ENCODE measurements around the gene UNC5A. TPM values are rescaled to one million over a fixed set of nuclear protein-coding genes. Genes with fewer than 3 reads are reported as not detected.

The UNC5A gene
- total RNA-seq, 1 donor from 2014 or later: 0.41 TPM

- DNase-seq: no peak
These were observed 89.0 kb downstream of the UNC5A start, which contains the start of gene HK3 for GRCh38 chr5:176899296-176899891. Gene HK3 (minus strand): TSS chr5:176899346. CDS start chr5:176896159, 3,187 bp downstream.

GRCh38 chr5:176899946-176900779, 89.8 kb downstream of the UNC5A start:
- DNase-seq: peak; percentile 86

GRCh38 chr5:176900780-176901204, 90.4 kb downstream of the UNC5A start:
- no peak for DNase-seq

GRCh38 chr5:176901260-176902101, 91.1 kb downstream of the UNC5A start:
- DNase-seq: no peak

- no peak for DNase-seq
These were observed 91.9 kb downstream of the UNC5A start for GRCh38 chr5:176902102-176902814.

- DNase-seq: no peak
These were observed 92.7 kb downstream of the UNC5A start for GRCh38 chr5:176902911-176903664.

GRCh38 chr5:176904276-176904675, 93.9 kb downstream of the UNC5A start:
- DNase-seq: no peak

GRCh38 chr5:176906126-176906525, 95.8 kb downstream of the UNC5A start:
- no peak for DNase-seq

GRCh38 chr5:176906796-176907195, 96.4 kb downstream of the UNC5A start:
- no peak for DNase-seq

GRCh38 chr5:176908675-176909368, 98.5 kb downstream of the UNC5A start:
- no peak for DNase-seq

GRCh38 chr5:176912115-176912514, 101.8 kb downstream of the UNC5A start:
- no peak for DNase-seq

GRCh38 chr5:176915906-176916305, 105.5 kb downstream of the UNC5A start:
- no peak for DNase-seq

GRCh38 chr5:176916337-176916736, 106.0 kb downstream of the UNC5A start:
- DNase-seq: no peak

GRCh38 chr5:176918613-176919012, 108.3 kb downstream of the UNC5A start:
- no peak for DNase-seq

- DNase-seq: no peak
These were observed 111.4 kb downstream of the UNC5A start for GRCh38 chr5:176921714-176922113.

- DNase-seq: no peak
These were observed 112.5 kb downstream of the UNC5A start for GRCh38 chr5:176922817-176923216.

GRCh38 chr5:176927562-176927961, 117.2 kb downstream of the UNC5A start:
- no peak for DNase-seq

GRCh38 chr5:176929654-176930053, 119.3 kb downstream of the UNC5A start:
- no peak for DNase-seq
